ENCODE results near the gene PTPN21.

- TF ChIP-seq, protein P1, sequence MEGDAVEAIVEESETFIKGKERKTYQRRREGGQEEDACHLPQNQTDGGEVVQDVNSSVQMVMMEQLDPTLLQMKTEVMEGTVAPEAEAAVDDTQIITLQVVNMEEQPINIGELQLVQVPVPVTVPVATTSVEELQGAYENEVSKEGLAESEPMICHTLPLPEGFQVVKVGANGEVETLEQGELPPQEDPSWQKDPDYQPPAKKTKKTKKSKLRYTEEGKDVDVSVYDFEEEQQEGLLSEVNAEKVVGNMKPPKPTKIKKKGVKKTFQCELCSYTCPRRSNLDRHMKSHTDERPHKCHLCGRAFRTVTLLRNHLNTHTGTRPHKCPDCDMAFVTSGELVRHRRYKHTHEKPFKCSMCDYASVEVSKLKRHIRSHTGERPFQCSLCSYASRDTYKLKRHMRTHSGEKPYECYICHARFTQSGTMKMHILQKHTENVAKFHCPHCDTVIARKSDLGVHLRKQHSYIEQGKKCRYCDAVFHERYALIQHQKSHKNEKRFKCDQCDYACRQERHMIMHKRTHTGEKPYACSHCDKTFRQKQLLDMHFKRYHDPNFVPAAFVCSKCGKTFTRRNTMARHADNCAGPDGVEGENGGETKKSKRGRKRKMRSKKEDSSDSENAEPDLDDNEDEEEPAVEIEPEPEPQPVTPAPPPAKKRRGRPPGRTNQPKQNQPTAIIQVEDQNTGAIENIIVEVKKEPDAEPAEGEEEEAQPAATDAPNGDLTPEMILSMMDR (IDR thresholded peaks at IDR 0.05), result no peak
- TF ChIP-seq POLR2A (IDR thresholded peaks at IDR 0.05), result no peak
Measured at GRCh38 chr14:88488897-88489296, 65.9 kb downstream of the PTPN21 start.

Data from right lobe of liver (tissue), 4 donors.